ENCODE data around the gene SRSF6. TPM values are rescaled to one million over a fixed set of nuclear protein-coding genes. Genes with fewer than 3 reads are reported as not detected.

SRSF6 gene
- total and polyA plus RNA-seq, 2 donors (not counting 1 experiment from before 2014, with no cell fraction given) = 37.8 to 106 TPM

- Histone ChIP-seq H3K4me2 (ENCODE audit: extremely low read depth, insufficient read depth, low read length) (no peak overlapping the region), H3K27ac (ENCODE audit: insufficient read depth, low read length) (no peak overlapping the region), H3K36me3 (ENCODE audit: control insufficient read depth, insufficient read depth, low read length) (no peaks in the 10 kb centered on the region), H3K27me3 (ENCODE audit: control insufficient read depth, insufficient read depth, low read length) (peaks cover 4% of the 10 kb centered on the region), H3K4me3 (replicated peaks in 1 of 4; ENCODE audit: control extremely low read depth in 1 of 4, insufficient read depth in 1 of 4, low read depth in 3 of 4, low read length in 4 of 4) (no peak overlapping the region), H3K79me2 (ENCODE audit: control insufficient read depth, insufficient read depth, low read length) (no peaks in the 10 kb centered on the region), H3K9ac (ENCODE audit: insufficient read depth, low read length) (no peak overlapping the region), H4K20me1 (ENCODE audit: control insufficient read depth, extremely low read depth, insufficient read depth, low read length) (no peaks in the 10 kb centered on the region), H2AFZ (ENCODE audit: low read length) (no peak overlapping the region), H3K9me3 (ENCODE audit: control insufficient read depth, insufficient read depth, low read depth, low read length) (no peaks in the 10 kb centered on the region), H3K4me1 (ENCODE audit: control insufficient read depth, extremely low read depth, insufficient read depth, low read length) (no peaks in the 10 kb centered on the region)
- no peak for TF ChIP-seq EZH2 (IDR thresholded peaks at IDR 0.05; ENCODE audit: low read length, missing control alignments)
- TF ChIP-seq CTCF (conservative IDR thresholded peaks at IDR 0.05 in 1 of 2, IDR thresholded peaks at IDR 0.05 in 1 of 2; ENCODE audit: low read depth in 1 of 2, low read length in 2 of 2) = no peak
- no peak for DNase-seq (ENCODE audit: low read depth in 2 of 2)
Measured at GRCh38 chr20:43506238-43506637, 48.5 kb downstream of the SRSF6 start.

- H3K27me3 ChIP-seq (ENCODE audit: control insufficient read depth, insufficient read depth, low read length) = peaks cover 4% of the 10 kb centered on the region
- no peak within 1 kb of the TSS for H3K27ac ChIP-seq (ENCODE audit: insufficient read depth, low read length)
- no peaks in the 10 kb centered on the region for H3K9me3 ChIP-seq (ENCODE audit: control insufficient read depth, insufficient read depth, low read depth, low read length)
- peak within 1 kb of the TSS; percentile 79 for H3K4me2 ChIP-seq (ENCODE audit: extremely low read depth, insufficient read depth, low read length)
- no peak within 1 kb of the TSS for H3K9ac ChIP-seq (ENCODE audit: insufficient read depth, low read length)
- H3K36me3 ChIP-seq (ENCODE audit: control insufficient read depth, insufficient read depth, low read length) = no peaks in the 10 kb centered on the region
- peak within 1 kb of the TSS; percentile 31 for H2AFZ ChIP-seq (ENCODE audit: low read length)
- H3K79me2 ChIP-seq (ENCODE audit: control insufficient read depth, insufficient read depth, low read length) = no peaks in the 10 kb centered on the region
- DNase-seq (ENCODE audit: low read depth in 2 of 2) = peak; percentile 27 to 36
- H4K20me1 ChIP-seq (ENCODE audit: control insufficient read depth, extremely low read depth, insufficient read depth, low read length) = no peaks in the 10 kb centered on the region
- H3K4me1 ChIP-seq (ENCODE audit: control insufficient read depth, extremely low read depth, insufficient read depth, low read length) = no peaks in the 10 kb centered on the region
- no peak for TF ChIP-seq CTCF (conservative IDR thresholded peaks at IDR 0.05 in 1 of 2, IDR thresholded peaks at IDR 0.05 in 1 of 2; ENCODE audit: low read depth in 1 of 2, low read length in 2 of 2)
- TF ChIP-seq EZH2 (IDR thresholded peaks at IDR 0.05; ENCODE audit: low read length, missing control alignments) = no peak
- H3K4me3 ChIP-seq (replicated peaks in 1 of 4; ENCODE audit: control extremely low read depth in 1 of 4, insufficient read depth in 1 of 4, low read depth in 3 of 4, low read length in 4 of 4) = peak within 1 kb of the TSS; percentile 42 to 67 (median 56)
Measured at GRCh38 chr20:43507150-43508080, 49.7 kb downstream of the SRSF6 start, which contains the start of gene L3MBTL1. Gene L3MBTL1, plus strand, starts transcription at chr20:43507697. Its CDS starts 5,807 bp downstream, at chr20:43513504.

GRCh38 chr20:43508106-43508505 lies 50.4 kb downstream of the SRSF6 start:
- no peaks in the 10 kb centered on the region for H3K36me3 ChIP-seq (ENCODE audit: control insufficient read depth, insufficient read depth, low read length)
- no peaks in the 10 kb centered on the region for H3K4me1 ChIP-seq (ENCODE audit: control insufficient read depth, extremely low read depth, insufficient read depth, low read length)
- no peak overlapping the region for H3K27ac ChIP-seq (ENCODE audit: insufficient read depth, low read length)
- peak overlapping the region; percentile 42 to 67 (median 56) for H3K4me3 ChIP-seq (replicated peaks in 1 of 4; ENCODE audit: control extremely low read depth in 1 of 4, insufficient read depth in 1 of 4, low read depth in 3 of 4, low read length in 4 of 4)
- TF ChIP-seq CTCF (conservative IDR thresholded peaks at IDR 0.05 in 1 of 2, IDR thresholded peaks at IDR 0.05 in 1 of 2; ENCODE audit: low read depth in 1 of 2, low read length in 2 of 2) (no peak), EZH2 (IDR thresholded peaks at IDR 0.05; ENCODE audit: low read length, missing control alignments) (no peak)
- DNase-seq (ENCODE audit: low read depth in 2 of 2) = no peak
- H4K20me1 ChIP-seq (ENCODE audit: control insufficient read depth, extremely low read depth, insufficient read depth, low read length) = no peaks in the 10 kb centered on the region
- H3K79me2 ChIP-seq (ENCODE audit: control insufficient read depth, insufficient read depth, low read length) = no peaks in the 10 kb centered on the region
- peak overlapping the region; percentile 79 for H3K4me2 ChIP-seq (ENCODE audit: extremely low read depth, insufficient read depth, low read length)
- peaks cover 4% of the 10 kb centered on the region for H3K27me3 ChIP-seq (ENCODE audit: control insufficient read depth, insufficient read depth, low read length)
- no peak overlapping the region for H3K9ac ChIP-seq (ENCODE audit: insufficient read depth, low read length)
- peak overlapping the region; percentile 8 for H2AFZ ChIP-seq (ENCODE audit: low read length)
- H3K9me3 ChIP-seq (ENCODE audit: control insufficient read depth, insufficient read depth, low read depth, low read length) = no peaks in the 10 kb centered on the region

All from fibroblast of lung (primary cell).